ENCODE measurements around the gene TFPI2. TPM values are rescaled to one million over a fixed set of nuclear protein-coding genes. Genes with fewer than 3 reads are reported as not detected.
A peak's percentile ranks its signal among the peaks of the same experiment; 100 is the strongest.

TFPI2 gene
- total RNA-seq, 6 experiments from 2014 or later: 38.2 to 80.3 (median 54.5) TPM

DNA sequence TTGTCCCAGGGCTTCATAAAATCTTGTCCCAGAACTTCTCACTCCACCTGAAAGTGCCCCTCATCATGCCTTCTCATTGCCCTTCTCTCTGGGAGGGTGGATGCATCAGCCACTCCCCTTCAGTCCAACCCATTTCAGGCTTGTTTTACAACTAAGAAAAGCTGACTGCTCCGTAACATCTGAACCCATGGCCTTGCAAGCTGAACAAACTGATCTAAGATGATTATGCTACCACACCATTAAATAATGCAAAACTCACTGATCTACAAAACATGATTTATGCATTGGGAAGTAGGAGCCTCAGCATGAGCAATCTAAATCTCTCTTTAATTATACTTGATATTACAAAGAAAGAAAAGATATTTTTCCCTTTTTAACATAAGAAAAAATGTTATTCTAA is 34.8 kb downstream of the TFPI2 start:
- TF ChIP-seq, protein P1, sequence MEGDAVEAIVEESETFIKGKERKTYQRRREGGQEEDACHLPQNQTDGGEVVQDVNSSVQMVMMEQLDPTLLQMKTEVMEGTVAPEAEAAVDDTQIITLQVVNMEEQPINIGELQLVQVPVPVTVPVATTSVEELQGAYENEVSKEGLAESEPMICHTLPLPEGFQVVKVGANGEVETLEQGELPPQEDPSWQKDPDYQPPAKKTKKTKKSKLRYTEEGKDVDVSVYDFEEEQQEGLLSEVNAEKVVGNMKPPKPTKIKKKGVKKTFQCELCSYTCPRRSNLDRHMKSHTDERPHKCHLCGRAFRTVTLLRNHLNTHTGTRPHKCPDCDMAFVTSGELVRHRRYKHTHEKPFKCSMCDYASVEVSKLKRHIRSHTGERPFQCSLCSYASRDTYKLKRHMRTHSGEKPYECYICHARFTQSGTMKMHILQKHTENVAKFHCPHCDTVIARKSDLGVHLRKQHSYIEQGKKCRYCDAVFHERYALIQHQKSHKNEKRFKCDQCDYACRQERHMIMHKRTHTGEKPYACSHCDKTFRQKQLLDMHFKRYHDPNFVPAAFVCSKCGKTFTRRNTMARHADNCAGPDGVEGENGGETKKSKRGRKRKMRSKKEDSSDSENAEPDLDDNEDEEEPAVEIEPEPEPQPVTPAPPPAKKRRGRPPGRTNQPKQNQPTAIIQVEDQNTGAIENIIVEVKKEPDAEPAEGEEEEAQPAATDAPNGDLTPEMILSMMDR (IDR thresholded peaks at IDR 0.05): no peak
- H3K4me3 Mint-ChIP-seq: no peak overlapping the region
- H3K27ac Mint-ChIP-seq: no peak overlapping the region
- H3K9me3 Mint-ChIP-seq: no peaks in the 10 kb centered on the region
- H3K27me3 Mint-ChIP-seq (ENCODE audit: insufficient read depth): peaks cover 6% of the 10 kb centered on the region
- no peaks in the 10 kb centered on the region for H3K36me3 Mint-ChIP-seq (ENCODE audit: low read depth)
- peaks cover 8% of the 10 kb centered on the region; the same call in 1 of the 2 replicates for H3K4me1 Mint-ChIP-seq (ENCODE audit: low read depth)
- no peak for DNase-seq

DNA sequence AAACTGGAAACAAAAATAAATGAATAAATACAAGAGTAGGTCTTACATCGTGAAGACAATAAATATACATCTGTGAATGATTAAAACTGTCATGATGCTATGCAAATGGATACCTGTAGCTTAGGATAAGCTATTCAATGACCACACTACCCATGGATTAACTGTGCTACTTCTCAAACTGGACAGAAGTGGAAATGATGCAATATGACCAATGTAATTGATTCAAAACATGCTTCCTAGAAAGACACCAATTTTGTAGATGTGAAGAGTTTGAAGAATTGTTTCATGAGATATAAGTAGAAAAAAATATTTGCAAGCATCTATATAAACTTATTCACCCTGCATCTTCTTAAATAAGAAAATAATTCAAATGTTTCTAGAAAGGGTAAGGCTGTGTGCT is 36.1 kb downstream of the TFPI2 start:
- DNase-seq: no peak
- TF ChIP-seq, protein P1 (IDR thresholded peaks at IDR 0.05): no peak
- H3K27ac Mint-ChIP-seq: no peak overlapping the region
- H3K9me3 Mint-ChIP-seq: no peaks in the 10 kb centered on the region
- no peaks in the 10 kb centered on the region for H3K36me3 Mint-ChIP-seq (ENCODE audit: low read depth)
- H3K4me1 Mint-ChIP-seq (ENCODE audit: low read depth): peaks cover 8% of the 10 kb centered on the region; the same call in 1 of the 2 replicates
- H3K4me3 Mint-ChIP-seq: no peak overlapping the region
- H3K27me3 Mint-ChIP-seq (ENCODE audit: insufficient read depth): peaks cover 5% of the 10 kb centered on the region

DNA sequence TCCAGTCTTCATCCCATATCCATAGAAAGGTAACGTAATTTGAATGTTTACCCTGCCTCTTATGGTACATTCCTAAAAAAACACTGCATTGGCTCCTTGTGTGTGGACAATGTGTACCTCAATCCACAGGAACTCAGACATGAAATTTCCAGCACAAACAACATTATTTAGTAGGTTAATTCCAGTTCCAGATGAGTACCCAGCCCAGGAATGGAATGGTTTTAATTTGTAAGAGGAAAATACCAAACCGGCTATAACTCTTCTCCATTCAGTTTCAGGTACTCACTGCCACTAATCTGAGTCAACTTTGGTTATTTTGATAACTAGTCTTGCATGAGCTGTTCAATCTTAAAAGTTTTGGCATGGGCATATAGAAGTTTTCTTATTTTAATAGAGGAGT is 39.0 kb downstream of the TFPI2 start:
- peaks cover 8% of the 10 kb centered on the region; the same call in 1 of the 2 replicates for H3K4me1 Mint-ChIP-seq (ENCODE audit: low read depth)
- H3K36me3 Mint-ChIP-seq (ENCODE audit: low read depth): no peaks in the 10 kb centered on the region
- peaks cover 5% of the 10 kb centered on the region for H3K27me3 Mint-ChIP-seq (ENCODE audit: insufficient read depth)
- TF ChIP-seq, protein P1 (IDR thresholded peaks at IDR 0.05): no peak
- no peak for DNase-seq
- H3K27ac Mint-ChIP-seq: no peak overlapping the region
- H3K9me3 Mint-ChIP-seq: no peaks in the 10 kb centered on the region
- no peak overlapping the region for H3K4me3 Mint-ChIP-seq

DNA sequence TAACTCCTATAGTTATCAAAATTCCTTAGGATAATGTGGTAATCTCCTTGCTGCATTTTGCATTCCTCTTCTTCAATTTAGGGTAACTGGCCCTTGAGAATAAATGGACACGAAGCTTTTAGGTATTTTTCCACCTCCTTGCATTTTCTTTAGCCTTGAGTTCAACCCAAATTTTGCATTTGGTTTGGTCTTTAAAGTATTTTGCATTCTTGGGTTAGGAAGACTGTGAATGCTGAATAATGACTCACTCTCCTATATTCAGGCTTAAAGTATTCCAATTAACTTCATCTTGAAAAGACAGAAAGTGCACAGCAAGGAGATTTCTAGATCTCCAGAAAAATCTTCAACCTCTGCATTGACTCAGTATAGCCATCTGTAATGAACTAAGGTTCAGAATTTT is 47.3 kb downstream of the TFPI2 start:
- Mint-ChIP-seq H3K9me3 (no peaks in the 10 kb centered on the region), H3K27me3 (ENCODE audit: insufficient read depth) (peaks cover 4% of the 10 kb centered on the region; the same call in 1 of the 2 replicates), H3K4me1 (ENCODE audit: low read depth) (peaks cover 12% of the 10 kb centered on the region), H3K27ac (no peak overlapping the region), H3K36me3 (ENCODE audit: low read depth) (no peaks in the 10 kb centered on the region), H3K4me3 (no peak overlapping the region)
- TF ChIP-seq, protein P1 (IDR thresholded peaks at IDR 0.05): no peak
- DNase-seq: peak; percentile 16

DNA sequence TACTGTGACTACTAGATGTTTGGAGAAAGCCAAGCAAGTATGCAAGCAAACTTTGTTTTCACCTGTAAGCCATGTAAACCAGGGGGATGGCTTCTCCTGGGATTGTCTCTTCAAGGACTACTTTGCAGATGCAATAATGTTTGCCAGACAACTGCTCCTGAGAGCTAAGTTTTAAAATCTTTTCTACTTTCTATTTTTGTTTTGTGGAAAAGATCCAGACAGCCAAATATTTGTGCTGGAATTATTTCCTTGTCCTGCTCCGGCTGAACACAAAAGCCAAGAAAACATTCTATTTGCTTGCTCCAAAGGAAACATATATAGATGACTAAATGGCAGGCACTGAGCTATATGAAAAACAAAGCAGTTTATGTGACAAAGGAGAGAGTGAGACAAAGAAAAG is 51.6 kb downstream of the TFPI2 start:
- peaks cover 19% of the 10 kb centered on the region for H3K4me1 Mint-ChIP-seq (ENCODE audit: low read depth)
- H3K9me3 Mint-ChIP-seq: no peaks in the 10 kb centered on the region
- no peak overlapping the region for H3K27ac Mint-ChIP-seq
- TF ChIP-seq, protein P1 (IDR thresholded peaks at IDR 0.05): no peak
- no peak for DNase-seq
- H3K4me3 Mint-ChIP-seq: no peak overlapping the region
- H3K36me3 Mint-ChIP-seq (ENCODE audit: low read depth): no peaks in the 10 kb centered on the region
- peaks cover 5% of the 10 kb centered on the region for H3K27me3 Mint-ChIP-seq (ENCODE audit: insufficient read depth)

DNA sequence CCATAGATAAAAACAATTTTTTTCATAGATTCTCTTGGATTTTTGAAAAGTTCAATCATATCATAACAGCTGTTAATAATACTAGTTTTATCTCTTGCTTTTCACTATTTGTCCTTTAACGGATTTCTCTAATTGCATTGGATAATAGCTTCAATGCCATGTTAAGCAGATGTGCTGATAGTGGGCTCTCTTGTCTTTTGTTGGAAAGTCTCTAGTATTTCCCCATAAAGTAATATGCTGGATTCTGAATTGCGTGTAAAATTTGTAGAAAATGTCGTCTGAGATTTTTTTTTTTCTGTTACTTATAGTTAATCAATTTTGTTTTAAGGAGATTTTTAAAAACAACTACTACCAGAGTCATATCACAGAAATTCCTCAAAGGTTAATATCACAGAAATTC is 53.3 kb downstream of the TFPI2 start:
- Mint-ChIP-seq H3K27me3 (ENCODE audit: insufficient read depth) (peaks cover 5% of the 10 kb centered on the region), H3K27ac (no peak overlapping the region), H3K4me3 (no peak overlapping the region), H3K9me3 (no peaks in the 10 kb centered on the region), H3K4me1 (ENCODE audit: low read depth) (peaks cover 7% of the 10 kb centered on the region), H3K36me3 (ENCODE audit: low read depth) (no peaks in the 10 kb centered on the region)
- TF ChIP-seq, protein P1 (IDR thresholded peaks at IDR 0.05): no peak
- no peak for DNase-seq
